DMS 273 (cell line): ENCODE data around the gene C6orf89.
"Not testable (repeated sequence)": the region's sequence is repeated elsewhere in the genome, so short reads cannot be mapped to it uniquely, and the experiment has no call there.

Experiments
- DNase-seq: peaks from one replicate; lab custom pipeline; 2025; ENCODE audit not compliant: unreplicated experiment; lab: John Stamatoyannopoulos, UW

The C6orf89 gene

DNA sequence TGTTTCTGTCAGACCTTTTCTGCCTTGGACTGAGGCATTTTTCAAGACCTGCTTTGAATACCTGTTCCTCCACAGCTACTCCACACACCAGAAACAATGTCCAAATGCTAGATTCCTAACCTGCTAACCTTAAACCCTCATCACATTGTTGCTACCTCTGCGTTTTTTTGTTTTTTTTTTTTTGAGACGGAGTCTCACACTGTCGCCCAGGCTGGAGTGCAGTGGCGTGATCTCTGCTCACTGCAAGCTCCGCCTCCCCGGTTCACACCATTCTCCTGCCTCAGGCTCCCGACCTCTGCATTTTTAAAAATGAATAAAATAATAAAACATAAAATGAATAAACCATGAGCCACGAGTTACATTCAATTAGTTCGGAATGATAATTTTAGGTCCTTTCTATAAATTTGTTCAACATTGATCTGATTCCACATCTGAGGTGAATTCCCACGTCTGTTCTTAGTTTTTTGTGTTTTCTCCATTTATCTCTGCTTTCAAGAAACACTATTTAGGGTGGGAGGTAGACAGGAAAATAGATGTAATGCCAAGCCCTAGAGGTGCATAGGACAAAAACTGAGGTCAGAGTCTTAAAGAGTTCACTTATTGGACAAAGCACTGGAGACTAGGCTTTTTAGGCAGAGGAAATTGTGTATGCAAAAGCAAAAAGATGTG lies 1.3 kb downstream of the C6orf89 start:
- DNase-seq = no peak

DNA sequence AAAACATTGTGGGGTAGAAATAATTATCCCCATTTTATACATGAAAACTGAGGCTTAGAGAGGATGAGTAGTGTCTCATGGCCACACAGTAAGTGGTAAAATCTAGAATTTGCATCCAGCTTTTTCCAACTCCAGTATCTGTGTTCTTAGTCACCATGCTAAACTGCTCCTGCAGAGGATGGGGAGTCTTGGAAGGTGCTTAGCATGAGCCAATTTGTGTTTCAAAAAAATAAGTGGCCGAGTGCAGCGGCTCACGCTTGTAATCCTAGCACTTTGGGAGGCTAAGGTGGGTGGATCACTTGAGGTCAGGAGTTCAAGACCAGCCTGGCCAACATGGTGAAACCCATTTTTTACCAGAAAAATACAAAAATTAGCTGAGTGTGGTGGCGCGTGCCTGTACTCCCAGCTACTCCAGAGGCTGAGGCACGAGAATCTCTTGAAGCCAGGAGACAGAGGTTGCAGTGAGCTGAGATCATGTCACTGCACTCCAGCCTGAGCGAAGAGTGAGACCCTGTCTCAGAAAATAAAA lies 2.4 kb downstream of the C6orf89 start:
- DNase-seq = no peak

- peak; percentile 59 for DNase-seq
Observed at GRCh38 chr6:36888654-36889481, 3.1 kb downstream of the C6orf89 start.

DNA sequence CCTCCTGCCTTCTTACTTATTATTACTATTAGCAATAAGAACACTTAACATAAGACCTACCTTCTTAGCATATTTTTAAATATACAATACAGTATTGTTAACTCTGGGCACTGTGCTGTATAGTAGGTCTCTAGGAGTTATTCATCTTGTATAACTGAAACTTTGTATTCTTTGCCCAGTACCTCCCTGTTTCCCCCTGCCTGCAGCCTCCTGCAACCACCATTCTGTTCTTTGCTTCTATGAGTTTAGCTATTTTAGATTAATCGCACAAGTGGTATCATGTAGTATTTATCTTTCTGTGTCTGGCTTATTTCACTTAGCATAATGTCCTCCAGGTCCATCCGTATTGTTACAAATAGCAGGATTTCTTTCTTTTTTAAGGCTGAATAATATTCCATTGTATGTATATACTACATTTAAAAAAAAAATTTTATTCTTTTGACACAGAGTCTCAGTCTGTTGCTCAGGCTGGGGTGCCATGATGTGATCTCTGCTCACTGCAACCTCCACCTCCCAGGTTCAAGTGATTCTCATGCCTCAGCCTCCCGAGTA lies 4.4 kb downstream of the C6orf89 start:
- DNase-seq = no peak

GRCh38 chr6:36891153-36891552 lies 5.4 kb downstream of the C6orf89 start:
- DNase-seq = not testable (repeated sequence)

GRCh38 chr6:36893976-36894932 lies 8.5 kb downstream of the C6orf89 start:
- no peak for DNase-seq

- peak; percentile 37 for DNase-seq
Observed at GRCh38 chr6:36897609-36898008, 11.9 kb downstream of the C6orf89 start.

DNA sequence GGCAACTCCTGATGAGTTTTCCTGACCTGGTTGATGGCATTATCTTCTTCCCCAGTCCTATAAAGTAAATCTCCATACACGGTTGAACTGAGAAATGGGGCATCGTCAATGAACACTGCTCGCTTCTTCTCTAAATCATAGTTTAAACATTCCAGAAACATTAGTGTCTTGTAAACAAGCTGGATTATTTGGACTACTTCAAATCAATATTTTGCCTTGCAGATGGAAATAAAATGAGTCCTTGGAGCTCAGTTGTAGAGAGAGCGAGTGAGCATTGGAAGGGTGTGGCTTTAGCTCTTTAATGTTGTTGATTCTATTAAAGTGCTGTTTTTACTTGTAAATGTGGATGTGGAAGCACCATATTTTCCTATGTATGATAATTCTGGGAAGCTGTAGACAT lies 18.4 kb downstream of the C6orf89 start:
- no peak for DNase-seq

- DNase-seq = no peak
Observed at GRCh38 chr6:36904851-36905393, 19.2 kb downstream of the C6orf89 start.

- peak; percentile 74 for DNase-seq
Observed at GRCh38 chr6:36906539-36907325, 21.0 kb downstream of the C6orf89 start.

DNA sequence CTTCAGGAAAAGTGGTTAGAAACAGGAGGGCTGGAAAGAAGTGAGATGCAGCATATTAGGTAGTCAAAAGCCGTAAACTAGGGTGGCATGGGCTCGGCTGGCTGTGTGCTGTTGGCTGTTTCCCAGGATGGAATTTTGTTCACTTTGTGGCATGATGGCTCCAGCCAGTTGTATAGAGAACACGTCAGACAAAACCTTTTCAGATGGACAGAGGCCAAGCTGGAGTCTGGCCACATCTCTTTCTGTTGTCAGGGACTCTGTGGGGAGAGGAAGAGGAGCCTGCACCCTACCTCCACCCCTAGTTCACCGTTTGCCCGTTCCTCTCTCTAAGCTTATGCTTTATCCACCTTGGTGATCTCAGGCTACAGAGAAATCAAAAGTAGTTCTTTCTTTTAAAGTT lies 22.0 kb downstream of the C6orf89 start:
- peak; percentile 80 for DNase-seq

DNA sequence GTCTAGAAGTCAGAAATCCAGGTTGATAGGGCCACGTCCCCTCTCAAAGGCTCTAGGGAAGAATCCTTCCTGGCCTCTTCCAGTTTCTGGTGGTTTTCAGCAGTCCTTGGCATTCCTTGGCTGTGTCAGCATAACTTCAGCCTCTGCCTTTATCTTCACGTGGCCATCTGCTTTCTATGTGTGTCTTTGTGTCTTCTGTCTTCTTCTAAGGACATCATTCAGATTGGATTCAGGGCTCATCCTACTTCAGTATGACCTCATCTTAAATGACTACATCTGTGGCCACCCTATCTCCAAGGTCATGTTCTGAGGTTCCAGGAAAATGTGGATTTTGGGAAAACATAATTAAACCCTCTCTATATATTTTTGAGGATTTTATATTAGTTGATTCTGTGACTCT lies 23.0 kb downstream of the C6orf89 start:
- DNase-seq = no peak

DNA sequence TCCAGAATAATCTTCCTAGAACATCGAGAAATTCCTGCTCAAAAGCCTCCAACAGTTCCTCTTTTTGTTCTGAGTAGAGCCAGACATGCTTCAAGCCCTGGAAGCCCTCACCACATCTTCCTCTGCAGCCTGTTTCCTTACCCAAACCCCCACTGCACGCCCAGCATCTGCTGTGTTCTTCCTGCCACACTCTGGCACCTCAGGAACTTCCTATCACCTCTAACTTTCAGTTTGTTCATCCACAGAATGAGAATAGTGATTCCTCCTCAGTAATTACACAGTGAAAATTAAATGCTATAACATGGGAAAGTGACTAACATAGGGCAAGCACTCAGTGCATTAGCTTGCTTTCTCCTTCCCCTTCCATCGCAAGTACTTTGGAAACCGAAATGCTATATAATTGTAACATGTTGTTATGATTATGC lies 26.3 kb downstream of the C6orf89 start:
- no peak for DNase-seq

- DNase-seq = no peak
Observed at GRCh38 chr6:36912586-36912985, 26.8 kb downstream of the C6orf89 start.

DNA sequence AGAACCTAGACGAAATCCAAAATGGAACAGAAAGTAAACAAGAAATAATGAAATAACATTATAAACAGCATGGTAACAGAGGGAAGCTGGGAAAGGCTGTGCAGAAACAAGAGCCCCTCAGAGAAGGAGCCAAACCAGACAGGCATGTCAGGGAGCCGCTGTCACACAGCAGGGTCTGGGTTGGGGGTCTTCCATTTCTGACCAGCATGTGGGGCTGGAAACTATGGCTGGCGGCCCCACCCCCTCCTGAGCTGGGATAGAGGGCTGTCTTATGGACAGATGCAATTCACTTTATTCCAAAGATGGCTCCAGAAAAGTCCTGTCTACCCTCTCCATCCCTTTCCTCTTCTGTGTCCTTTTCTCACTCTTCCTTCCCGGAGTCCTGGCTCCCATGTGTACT lies 27.3 kb downstream of the C6orf89 start:
- no peak for DNase-seq

DNA sequence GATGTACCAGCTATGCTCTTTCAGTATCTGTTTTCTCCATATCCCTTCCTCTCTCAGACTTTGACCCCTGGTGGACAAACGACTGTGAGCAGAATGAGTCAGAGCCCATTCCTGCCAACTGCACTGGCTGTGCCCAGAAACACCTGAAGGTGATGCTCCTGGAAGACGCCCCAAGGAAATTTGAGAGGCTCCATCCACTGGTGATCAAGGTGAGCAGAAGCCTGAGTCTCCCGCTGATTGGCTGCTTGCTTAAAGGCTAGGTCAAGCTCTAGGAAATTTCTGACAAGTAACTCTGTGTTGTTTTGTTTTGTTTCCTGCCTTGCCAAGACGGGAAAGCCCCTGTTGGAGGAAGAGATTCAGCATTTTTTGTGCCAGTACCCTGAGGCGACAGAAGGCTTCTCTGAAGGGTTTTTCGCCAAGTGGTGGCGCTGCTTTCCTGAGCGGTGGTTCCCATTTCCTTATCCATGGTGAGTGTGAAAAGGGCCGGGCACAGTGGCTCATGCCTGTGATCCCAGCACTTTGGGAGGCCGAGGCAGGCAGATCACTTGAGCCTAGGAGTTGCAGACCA lies 28.6 kb downstream of the C6orf89 start:
- peak; percentile 15 for DNase-seq

GRCh38 chr6:36915599-36915998 lies 29.8 kb downstream of the C6orf89 start:
- no peak for DNase-seq

DNA sequence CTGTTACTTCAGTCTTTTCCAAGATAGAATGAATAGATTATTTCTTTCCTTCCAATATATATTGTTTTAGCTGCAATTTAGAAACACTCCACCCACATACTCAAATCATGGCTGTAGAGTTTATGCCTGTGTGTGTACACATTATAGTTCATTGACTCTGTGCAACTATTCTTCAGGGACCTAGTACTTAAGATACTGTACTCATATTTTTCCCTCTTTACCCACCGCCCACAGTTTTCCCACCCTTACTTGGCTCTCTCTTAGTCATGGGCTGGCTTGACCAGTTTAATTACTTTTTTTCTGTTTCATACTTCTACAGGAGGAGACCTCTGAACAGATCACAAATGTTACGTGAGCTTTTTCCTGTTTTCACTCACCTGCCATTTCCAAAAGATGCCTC lies 30.4 kb downstream of the C6orf89 start:
- DNase-seq = no peak

DNA sequence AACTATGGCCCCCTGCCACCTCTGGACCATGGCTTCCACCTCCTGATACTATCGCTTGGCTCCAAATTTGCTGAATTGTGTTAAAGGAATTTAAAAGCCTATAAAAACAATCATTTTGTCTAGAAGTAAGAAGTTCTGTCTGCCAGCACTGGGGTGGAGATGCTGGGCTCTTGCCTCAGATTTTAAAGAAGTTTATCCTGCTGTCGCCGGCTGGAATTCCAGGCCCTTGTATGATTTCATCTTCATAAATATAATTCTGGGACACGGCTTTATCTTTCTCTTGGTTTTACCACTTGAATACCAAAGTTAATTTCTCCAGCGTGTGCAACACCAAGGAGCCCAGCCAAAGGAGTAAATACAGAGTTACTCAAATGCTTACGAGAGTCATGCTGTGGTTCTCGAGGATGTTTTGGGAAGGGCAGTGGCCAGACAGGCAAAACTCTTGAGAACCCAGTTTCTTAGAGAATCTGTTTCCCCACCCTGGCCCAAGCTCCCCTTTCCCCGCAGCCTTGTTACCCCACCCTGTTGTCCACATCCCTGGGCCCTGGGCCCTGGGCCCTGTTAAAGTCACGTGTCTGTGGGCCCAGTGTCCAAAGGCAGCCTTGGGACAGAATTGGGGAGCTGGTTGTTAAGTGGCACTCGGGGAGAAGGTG lies 31.9 kb downstream of the C6orf89 start:
- no peak for DNase-seq
